Stomach (tissue), 4 donors: ENCODE measurements around the gene ZNF385C.

ENCODE experiments used
- POLR2A ChIP-seq, 4 donors: fragments of 450-650 bp; IDR thresholded peaks; one replicate each; pipeline ENCODE4 v1.6.1; 2016; ENCODE audit warnings: antibody characterized with exemption in 4 of 4, control low read depth in 2 of 4, mild to moderate bottlenecking in 1 of 4, moderate library complexity in 1 of 4
- POLR2AphosphoS5 ChIP-seq, 3 donors: sonication (generic); formaldehyde crosslinking; IDR thresholded peaks; one replicate each; pipeline ENCODE4 v1.6.1; 2016; ENCODE audit warnings: antibody characterized with exemption in 3 of 3

GRCh38 chr17:42090964-42091790 is 7.1 kb downstream of the ZNF385C start:
- TF ChIP-seq POLR2A (IDR thresholded peaks at IDR 0.05) (no peak), POLR2AphosphoS5 (IDR thresholded peaks at IDR 0.05) (no peak)
